ENCODE results near the gene UTS2R.

Gene UTS2R

DNA sequence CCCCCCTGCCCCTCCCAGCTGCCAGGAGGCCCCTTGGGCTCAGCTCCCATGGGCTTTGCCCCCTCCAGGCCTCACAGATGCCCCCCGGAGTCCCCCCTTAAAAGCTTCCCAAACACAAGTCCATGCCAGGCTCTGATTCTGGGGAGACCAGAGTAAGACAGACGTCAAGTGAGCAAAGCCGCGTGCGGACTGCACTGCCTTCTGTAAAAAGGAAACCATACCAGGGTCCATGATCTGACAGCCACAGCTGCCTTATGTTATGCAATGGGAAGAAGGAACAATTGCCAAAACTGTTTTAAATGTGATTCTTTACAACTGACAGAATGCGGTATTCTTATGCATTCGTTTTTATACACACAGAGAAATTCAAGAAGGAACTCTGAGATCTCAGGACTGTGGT lies 28.6 kb downstream of the UTS2R start:
- peaks cover 3% of the 10 kb centered on the region for H3K36me3 ChIP-seq (ENCODE audit: insufficient read depth, low read length)
- H3K4me2 ChIP-seq (ENCODE audit: low read length): peak overlapping the region; percentile 59
- H3K4me3 ChIP-seq (ENCODE audit: low read length): no peak overlapping the region
- no peak overlapping the region for H3K9ac ChIP-seq (ENCODE audit: low read depth, low read length)
- H3K27me3 ChIP-seq (ENCODE audit: control insufficient read depth, insufficient read depth, low read length): no peaks in the 10 kb centered on the region
- H3K9me3 ChIP-seq (replicated peaks; ENCODE audit: low read length): no peaks in the 10 kb centered on the region
- H3K4me1 ChIP-seq (ENCODE audit: control insufficient read depth, insufficient read depth, low read length): peaks cover 45% of the 10 kb centered on the region

DNA sequence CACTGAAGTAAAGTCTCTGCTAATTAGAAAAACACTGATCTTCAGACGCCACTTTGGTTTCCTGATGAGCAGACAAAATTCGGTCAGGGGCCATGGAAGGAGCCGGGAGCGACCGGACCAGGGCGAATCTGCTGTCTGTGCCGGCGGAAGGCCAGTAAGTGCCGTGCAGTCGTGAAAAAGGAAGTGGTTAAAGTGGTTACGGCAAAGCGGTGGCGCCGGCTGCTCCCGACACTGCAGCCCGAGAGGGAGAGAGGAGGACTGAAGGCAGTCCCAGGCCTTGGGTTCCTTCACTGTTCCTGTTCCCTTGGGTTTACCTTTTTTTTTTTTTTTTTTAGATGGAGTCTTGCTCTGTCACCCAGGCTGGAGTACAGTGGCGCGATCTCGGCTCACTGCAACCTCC lies 29.3 kb downstream of the UTS2R start:
- no peaks in the 10 kb centered on the region for H3K9me3 ChIP-seq (replicated peaks; ENCODE audit: low read length)
- H3K36me3 ChIP-seq (ENCODE audit: insufficient read depth, low read length): peaks cover 3% of the 10 kb centered on the region
- no peaks in the 10 kb centered on the region for H3K27me3 ChIP-seq (ENCODE audit: control insufficient read depth, insufficient read depth, low read length)
- peaks cover 45% of the 10 kb centered on the region for H3K4me1 ChIP-seq (ENCODE audit: control insufficient read depth, insufficient read depth, low read length)
- peak overlapping the region; percentile 59 for H3K4me2 ChIP-seq (ENCODE audit: low read length)
- H3K4me3 ChIP-seq (ENCODE audit: low read length): no peak overlapping the region
- peak overlapping the region; percentile 59 for H3K9ac ChIP-seq (ENCODE audit: low read depth, low read length)

- Histone ChIP-seq H3K36me3 (ENCODE audit: insufficient read depth, low read length) (peaks cover 5% of the 10 kb centered on the region), H3K4me3 (ENCODE audit: low read length) (no peak overlapping the region), H3K27me3 (ENCODE audit: control insufficient read depth, insufficient read depth, low read length) (no peaks in the 10 kb centered on the region), H3K9me3 (replicated peaks; ENCODE audit: low read length) (no peaks in the 10 kb centered on the region), H3K4me2 (ENCODE audit: low read length) (no peak overlapping the region), H3K4me1 (ENCODE audit: control insufficient read depth, insufficient read depth, low read length) (peaks cover 41% of the 10 kb centered on the region), H3K9ac (ENCODE audit: low read depth, low read length) (no peak overlapping the region)
Measured at GRCh38 chr17:82402865-82403264, 31.3 kb downstream of the UTS2R start.

- no peak overlapping the region for H3K4me3 ChIP-seq (ENCODE audit: low read length)
- no peaks in the 10 kb centered on the region for H3K27me3 ChIP-seq (ENCODE audit: control insufficient read depth, insufficient read depth, low read length)
- H3K36me3 ChIP-seq (ENCODE audit: insufficient read depth, low read length): peaks cover 5% of the 10 kb centered on the region
- no peaks in the 10 kb centered on the region for H3K9me3 ChIP-seq (replicated peaks; ENCODE audit: low read length)
- H3K4me1 ChIP-seq (ENCODE audit: control insufficient read depth, insufficient read depth, low read length): peaks cover 45% of the 10 kb centered on the region
- no peak overlapping the region for H3K9ac ChIP-seq (ENCODE audit: low read depth, low read length)
- H3K4me2 ChIP-seq (ENCODE audit: low read length): no peak overlapping the region
Measured at GRCh38 chr17:82403662-82404660, 32.4 kb downstream of the UTS2R start.

DNA sequence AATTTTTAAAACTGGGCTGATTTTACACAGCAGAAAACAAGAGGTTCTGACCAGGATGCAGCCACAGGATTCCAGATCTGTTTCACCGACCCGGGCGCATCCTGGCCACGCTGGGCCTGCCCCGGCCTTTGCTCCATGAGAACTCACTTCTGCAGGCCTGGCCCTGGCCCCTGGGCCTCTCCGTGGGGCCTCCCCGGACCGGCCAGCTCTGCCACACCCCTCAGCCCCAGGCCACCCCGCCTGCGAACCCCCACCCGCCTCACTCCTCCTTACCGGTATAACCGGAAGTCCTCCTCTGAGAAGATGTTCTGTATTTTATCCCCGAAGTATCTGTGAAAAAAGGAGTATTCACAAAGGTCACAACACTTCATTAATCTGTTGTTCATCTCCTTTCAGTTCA lies 33.5 kb downstream of the UTS2R start:
- Histone ChIP-seq H3K4me1 (ENCODE audit: control insufficient read depth, insufficient read depth, low read length) (peaks cover 35% of the 10 kb centered on the region), H3K27me3 (ENCODE audit: control insufficient read depth, insufficient read depth, low read length) (no peaks in the 10 kb centered on the region), H3K4me3 (ENCODE audit: low read length) (no peak overlapping the region), H3K9ac (ENCODE audit: low read depth, low read length) (no peak overlapping the region), H3K36me3 (ENCODE audit: insufficient read depth, low read length) (peaks cover 5% of the 10 kb centered on the region), H3K4me2 (ENCODE audit: low read length) (no peak overlapping the region), H3K9me3 (replicated peaks; ENCODE audit: low read length) (no peaks in the 10 kb centered on the region)

GRCh38 chr17:82406131-82406671 lies 34.6 kb downstream of the UTS2R start:
- Histone ChIP-seq H3K9me3 (replicated peaks; ENCODE audit: low read length) (no peaks in the 10 kb centered on the region), H3K4me2 (ENCODE audit: low read length) (no peak overlapping the region), H3K9ac (ENCODE audit: low read depth, low read length) (no peak overlapping the region), H3K4me3 (ENCODE audit: low read length) (no peak overlapping the region), H3K27me3 (ENCODE audit: control insufficient read depth, insufficient read depth, low read length) (no peaks in the 10 kb centered on the region), H3K4me1 (ENCODE audit: control insufficient read depth, insufficient read depth, low read length) (peaks cover 26% of the 10 kb centered on the region), H3K36me3 (ENCODE audit: insufficient read depth, low read length) (peaks cover 5% of the 10 kb centered on the region)

GRCh38 chr17:82407255-82407654 lies 35.7 kb downstream of the UTS2R start:
- H3K4me2 ChIP-seq (ENCODE audit: low read length): peak overlapping the region; percentile 33
- H3K9ac ChIP-seq (ENCODE audit: low read depth, low read length): no peak overlapping the region
- H3K27me3 ChIP-seq (ENCODE audit: control insufficient read depth, insufficient read depth, low read length): no peaks in the 10 kb centered on the region
- H3K4me3 ChIP-seq (ENCODE audit: low read length): no peak overlapping the region
- peaks cover 5% of the 10 kb centered on the region for H3K36me3 ChIP-seq (ENCODE audit: insufficient read depth, low read length)
- H3K9me3 ChIP-seq (replicated peaks; ENCODE audit: low read length): no peaks in the 10 kb centered on the region
- H3K4me1 ChIP-seq (ENCODE audit: control insufficient read depth, insufficient read depth, low read length): peaks cover 26% of the 10 kb centered on the region

- Histone ChIP-seq H3K4me3 (ENCODE audit: low read length) (no peak overlapping the region), H3K9ac (ENCODE audit: low read depth, low read length) (no peak overlapping the region), H3K36me3 (ENCODE audit: insufficient read depth, low read length) (peaks cover 5% of the 10 kb centered on the region), H3K4me1 (ENCODE audit: control insufficient read depth, insufficient read depth, low read length) (peaks cover 26% of the 10 kb centered on the region), H3K27me3 (ENCODE audit: control insufficient read depth, insufficient read depth, low read length) (no peaks in the 10 kb centered on the region), H3K9me3 (replicated peaks; ENCODE audit: low read length) (no peaks in the 10 kb centered on the region), H3K4me2 (ENCODE audit: low read length) (no peak overlapping the region)
Measured at GRCh38 chr17:82408288-82408937, 36.8 kb downstream of the UTS2R start.

GRCh38 chr17:82408938-82409318 lies 37.4 kb downstream of the UTS2R start:
- peaks cover 26% of the 10 kb centered on the region for H3K4me1 ChIP-seq (ENCODE audit: control insufficient read depth, insufficient read depth, low read length)
- H3K9me3 ChIP-seq (replicated peaks; ENCODE audit: low read length): no peaks in the 10 kb centered on the region
- H3K27me3 ChIP-seq (ENCODE audit: control insufficient read depth, insufficient read depth, low read length): no peaks in the 10 kb centered on the region
- peaks cover 5% of the 10 kb centered on the region for H3K36me3 ChIP-seq (ENCODE audit: insufficient read depth, low read length)
- no peak overlapping the region for H3K9ac ChIP-seq (ENCODE audit: low read depth, low read length)
- H3K4me2 ChIP-seq (ENCODE audit: low read length): no peak overlapping the region
- H3K4me3 ChIP-seq (ENCODE audit: low read length): no peak overlapping the region

DNA sequence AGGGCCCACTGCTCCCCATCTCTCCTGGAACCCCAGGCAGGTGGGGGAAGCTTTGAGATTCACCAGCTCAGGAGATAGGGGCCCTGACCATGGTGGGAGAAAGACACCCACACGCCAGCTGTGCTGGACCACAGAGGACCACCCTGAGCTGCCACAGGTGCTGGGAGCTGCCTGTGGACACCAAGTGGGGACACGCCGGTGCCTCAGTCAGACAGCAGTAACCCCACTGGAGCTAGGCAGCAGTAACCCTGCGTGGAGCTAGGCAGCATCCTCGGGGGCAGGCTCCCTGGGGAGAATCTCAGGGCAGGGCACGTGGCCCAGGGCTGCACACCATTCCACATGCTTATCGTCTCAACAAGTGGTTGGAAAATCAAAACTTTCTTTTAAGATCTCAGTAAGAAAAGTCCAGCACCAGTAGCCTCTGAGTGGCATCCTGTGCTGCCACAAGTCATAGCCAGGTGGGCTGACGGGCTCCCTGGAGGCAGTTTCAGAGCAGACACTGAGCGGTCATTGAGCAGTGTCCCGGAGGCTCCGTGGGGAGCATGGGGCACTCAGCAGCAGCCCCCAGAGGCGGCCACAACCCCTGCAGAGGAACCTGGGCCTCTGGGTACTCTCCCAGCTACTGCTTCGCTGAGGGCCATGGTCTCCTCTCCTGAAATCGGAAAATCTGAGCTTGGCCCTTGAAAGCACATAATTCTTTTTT lies 38.6 kb downstream of the UTS2R start:
- Histone ChIP-seq H3K4me3 (ENCODE audit: low read length) (no peak overlapping the region), H3K4me1 (ENCODE audit: control insufficient read depth, insufficient read depth, low read length) (peaks cover 26% of the 10 kb centered on the region), H3K27me3 (ENCODE audit: control insufficient read depth, insufficient read depth, low read length) (no peaks in the 10 kb centered on the region), H3K4me2 (ENCODE audit: low read length) (no peak overlapping the region), H3K9me3 (replicated peaks; ENCODE audit: low read length) (no peaks in the 10 kb centered on the region), H3K36me3 (ENCODE audit: insufficient read depth, low read length) (peaks cover 2% of the 10 kb centered on the region), H3K9ac (ENCODE audit: low read depth, low read length) (no peak overlapping the region)

GRCh38 chr17:82411396-82412053 lies 40.0 kb downstream of the UTS2R start:
- Histone ChIP-seq H3K36me3 (ENCODE audit: insufficient read depth, low read length) (no peaks in the 10 kb centered on the region), H3K4me1 (ENCODE audit: control insufficient read depth, insufficient read depth, low read length) (peaks cover 25% of the 10 kb centered on the region), H3K4me3 (ENCODE audit: low read length) (no peak overlapping the region), H3K9me3 (replicated peaks; ENCODE audit: low read length) (no peaks in the 10 kb centered on the region), H3K27me3 (ENCODE audit: control insufficient read depth, insufficient read depth, low read length) (no peaks in the 10 kb centered on the region), H3K9ac (ENCODE audit: low read depth, low read length) (no peak overlapping the region), H3K4me2 (ENCODE audit: low read length) (no peak overlapping the region)
